ENCODE data around the gene ECT2. TPM values are rescaled to one million over a fixed set of nuclear protein-coding genes. Genes with fewer than 3 reads are reported as not detected.

Gene ECT2
- total RNA-seq, 4 donors from 2014 or later, result 6.8 to 10.7 (median 7.2) TPM

GRCh38 chr3:172739462-172739861 lies 11.1 kb upstream of the ECT2 start:
- Histone ChIP-seq H3K4me3 (replicated peaks in 1 of 3) (no peak overlapping the region), H3K9me3 (no peaks in the 10 kb centered on the region), H3K4me1 (no peaks in the 10 kb centered on the region), H3K36me3 (no peaks in the 10 kb centered on the region), H3K27ac (no peak overlapping the region), H3K27me3 (no peaks in the 10 kb centered on the region)
- WGBS, 2 donors, result 34 to 48% methylated on average over 1 of the region's 1 CpG
- no peak for TF ChIP-seq CTCF (IDR thresholded peaks at IDR 0.05)
- TF ChIP-seq POLR2A (IDR thresholded peaks at IDR 0.05), result no peak
- no peak for DNase-seq
- intact Hi-C loops (cut with DNase I), result no loop called here

- 74 to 77% methylated on average over 2 of the region's 2 CpGs for WGBS, 2 donors
- no peak overlapping the region for H3K27ac ChIP-seq
- no peak for TF ChIP-seq POLR2A (IDR thresholded peaks at IDR 0.05)
- no peak for TF ChIP-seq CTCF (IDR thresholded peaks at IDR 0.05)
- no peaks in the 10 kb centered on the region for H3K27me3 ChIP-seq
- peaks cover 3 to 4% of the 10 kb centered on the region in 2 donors for H3K4me1 ChIP-seq
- no peak for DNase-seq
- intact Hi-C loops (cut with DNase I), result no loop called here
- H3K9me3 ChIP-seq, result no peaks in the 10 kb centered on the region
- no peak overlapping the region for H3K4me3 ChIP-seq (replicated peaks in 1 of 3)
- H3K36me3 ChIP-seq, result no peaks in the 10 kb centered on the region
Observed at GRCh38 chr3:172746475-172746874, 4.1 kb upstream of the ECT2 start.

GRCh38 chr3:172749230-172749965 lies 1.1 kb upstream of the ECT2 start:
- intact Hi-C loops (cut with DNase I), result no loop called here
- no peak for DNase-seq

GRCh38 chr3:172750069-172750367 lies 508 bp upstream of the ECT2 start:
- peak overlapping the region in 2 of 3 donors; percentile 20 to 51 for H3K4me3 ChIP-seq (replicated peaks in 1 of 3)
- 20 to 21% methylated on average over 9 of the region's 9 CpGs for WGBS, 2 donors
- intact Hi-C loops (cut with DNase I), result no loop called here
- H3K27ac ChIP-seq, result peak overlapping the region; percentile 6 to 29 (median 18)
- DNase-seq, result peak in 1 of 2 donors; percentile 16
- TF ChIP-seq CTCF (IDR thresholded peaks at IDR 0.05), result no peak
- no peak for TF ChIP-seq POLR2A (IDR thresholded peaks at IDR 0.05)
- no peaks in the 10 kb centered on the region for H3K27me3 ChIP-seq
- no peaks in the 10 kb centered on the region for H3K9me3 ChIP-seq
- H3K36me3 ChIP-seq, result no peaks in the 10 kb centered on the region
- H3K4me1 ChIP-seq, result peaks cover 5 to 6% of the 10 kb centered on the region in 2 donors

More at GRCh38 chr3:172749230-172749965, 1.1 kb upstream of the ECT2 start:
- H3K4me1 ChIP-seq, result peaks cover 5 to 6% of the 10 kb centered on the region in 2 donors
- peak overlapping the region; percentile 6 to 29 (median 28) for H3K27ac ChIP-seq
- no peaks in the 10 kb centered on the region for H3K27me3 ChIP-seq
- WGBS, 2 donors, result 48 to 51% methylated on average over 8 of the region's 8 CpGs
- H3K36me3 ChIP-seq, result no peaks in the 10 kb centered on the region
- no peaks in the 10 kb centered on the region for H3K9me3 ChIP-seq
- H3K4me3 ChIP-seq (replicated peaks in 1 of 3), result peak overlapping the region in 1 of 3 donors; percentile 20
- TF ChIP-seq POLR2A (IDR thresholded peaks at IDR 0.05), result no peak

- 1% methylated on average over 14 of the region's 14 CpGs for WGBS, 2 donors
- H3K27me3 ChIP-seq, result no peaks in the 10 kb centered on the region
- intact Hi-C loops (cut with DNase I), result no loop called here
- H3K36me3 ChIP-seq, result peaks cover 0 to 3% of the 10 kb centered on the region in 2 donors
- no peak for DNase-seq
- H3K4me1 ChIP-seq, result peaks cover 5 to 6% of the 10 kb centered on the region in 2 donors
- no peaks in the 10 kb centered on the region for H3K9me3 ChIP-seq
- peak overlapping the region; percentile 57 to 74 (median 63) for H3K4me3 ChIP-seq (replicated peaks in 1 of 3)
- TF ChIP-seq CTCF (IDR thresholded peaks at IDR 0.05), result no peak
- no peak for TF ChIP-seq POLR2A (IDR thresholded peaks at IDR 0.05)
- peak overlapping the region in 2 of 3 donors; percentile 11 to 57 for H3K27ac ChIP-seq
Observed at GRCh38 chr3:172751175-172751704, 714 bp downstream of the ECT2 start.

Data from thyroid gland (tissue), 4 donors.